Measurements from ENCODE around the gene MYH9. TPM values are rescaled to one million over a fixed set of nuclear protein-coding genes. Genes with fewer than 3 reads are reported as not detected.

The MYH9 gene
- total RNA-seq, 3 donors from 2014 or later (not counting 1 experiment from before 2014, with no cell fraction given): 803 to 1,038 (median 808) TPM

GRCh38 chr22:36321797-36322601 is 65.8 kb downstream of the MYH9 start:
- H3K36me3 ChIP-seq (ENCODE audit: control insufficient read depth, insufficient read depth, low read length): peaks cover 96% of the 10 kb centered on the region
- no peaks in the 10 kb centered on the region for H3K27me3 ChIP-seq (ENCODE audit: control insufficient read depth, insufficient read depth, low read length)
- H3K27me3 Mint-ChIP-seq (ENCODE audit: low read depth in 2 of 2): no peaks in the 10 kb centered on the region
- peaks cover 5 to 6% of the 10 kb centered on the region in 2 donors for H3K4me1 Mint-ChIP-seq
- 97% methylated on average over 37 of the region's 37 CpGs for WGBS (ENCODE audit: insufficient coverage)
- no peaks in the 10 kb centered on the region for H3K4me1 ChIP-seq (ENCODE audit: control insufficient read depth, insufficient read depth, low read length)
- H3K27ac ChIP-seq (ENCODE audit: low read length): no peak overlapping the region
- H3K9me3 Mint-ChIP-seq: no peaks in the 10 kb centered on the region
- H3K4me3 Mint-ChIP-seq: no peak overlapping the region
- no peak for TF ChIP-seq CTCF (IDR thresholded peaks at IDR 0.05)
- DNase-seq: no peak
- no peak for ATAC-seq
- H3K27ac Mint-ChIP-seq: peak overlapping the region in 1 of 2 donors; percentile 45
- H3K4me3 ChIP-seq (ENCODE audit: low read length): no peak overlapping the region
- intact Hi-C loops (cut with micrococcal nuclease): no loop called here
- H3K36me3 Mint-ChIP-seq: no peaks in the 10 kb centered on the region
- H3K9me3 ChIP-seq (ENCODE audit: control insufficient read depth, insufficient read depth, low read length): no peaks in the 10 kb centered on the region

GRCh38 chr22:36320553-36320952 is 67.2 kb downstream of the MYH9 start:
- Histone ChIP-seq H3K27ac (ENCODE audit: low read length) (no peak overlapping the region), H3K4me3 (ENCODE audit: low read length) (no peak overlapping the region), H3K9me3 (ENCODE audit: control insufficient read depth, insufficient read depth, low read length) (no peaks in the 10 kb centered on the region), H3K4me1 (ENCODE audit: control insufficient read depth, insufficient read depth, low read length) (no peaks in the 10 kb centered on the region), H3K27me3 (ENCODE audit: control insufficient read depth, insufficient read depth, low read length) (no peaks in the 10 kb centered on the region), H3K36me3 (ENCODE audit: control insufficient read depth, insufficient read depth, low read length) (peaks cover 93% of the 10 kb centered on the region)
- intact Hi-C loops (cut with micrococcal nuclease): no loop called here
- H3K4me1 Mint-ChIP-seq: no peaks in the 10 kb centered on the region
- ATAC-seq: no peak
- no peaks in the 10 kb centered on the region for H3K9me3 Mint-ChIP-seq
- no peak for DNase-seq
- no peak for TF ChIP-seq CTCF (IDR thresholded peaks at IDR 0.05)
- peak overlapping the region; percentile 26 to 53 for H3K27ac Mint-ChIP-seq
- H3K4me3 Mint-ChIP-seq: no peak overlapping the region
- no peaks in the 10 kb centered on the region for H3K36me3 Mint-ChIP-seq
- no peaks in the 10 kb centered on the region for H3K27me3 Mint-ChIP-seq (ENCODE audit: low read depth in 2 of 2)
- 96% methylated on average over 9 of the region's 9 CpGs for WGBS (ENCODE audit: insufficient coverage)

- intact Hi-C loops (cut with micrococcal nuclease): no loop called here
- no peaks in the 10 kb centered on the region for H3K4me1 Mint-ChIP-seq
- H3K4me3 Mint-ChIP-seq: no peak overlapping the region
- H3K36me3 Mint-ChIP-seq: peaks cover 5% of the 10 kb centered on the region
- Histone ChIP-seq H3K4me3 (ENCODE audit: low read length) (no peak overlapping the region), H3K27ac (ENCODE audit: low read length) (no peak overlapping the region), H3K9me3 (ENCODE audit: control insufficient read depth, insufficient read depth, low read length) (no peaks in the 10 kb centered on the region), H3K4me1 (ENCODE audit: control insufficient read depth, insufficient read depth, low read length) (no peaks in the 10 kb centered on the region), H3K36me3 (ENCODE audit: control insufficient read depth, insufficient read depth, low read length) (peaks cover 93% of the 10 kb centered on the region), H3K27me3 (ENCODE audit: control insufficient read depth, insufficient read depth, low read length) (no peaks in the 10 kb centered on the region)
- no peak for DNase-seq
- H3K9me3 Mint-ChIP-seq: no peaks in the 10 kb centered on the region
- peak overlapping the region; percentile 34 to 53 for H3K27ac Mint-ChIP-seq
- ATAC-seq: no peak
- no peak for TF ChIP-seq CTCF (IDR thresholded peaks at IDR 0.05)
- WGBS (ENCODE audit: insufficient coverage): 90% methylated on average over 26 of the region's 26 CpGs
- no peaks in the 10 kb centered on the region for H3K27me3 Mint-ChIP-seq (ENCODE audit: low read depth in 2 of 2)
These were observed 67.9 kb downstream of the MYH9 start for GRCh38 chr22:36319595-36320497.
